Smooth muscle cell (in vitro differentiated cells): ENCODE results near the gene NPL. TPM values are rescaled to one million over a fixed set of nuclear protein-coding genes. Genes with fewer than 3 reads are reported as not detected.

ENCODE experiments used
- DNase-seq: peaks from one replicate; lab custom pipeline; 2025; ENCODE audit not compliant: unreplicated experiment; lab: John Stamatoyannopoulos, UW
- H2AFZ ChIP-seq: fragments of 200-600 bp; sonication (generic); 2 replicates; pipeline ENCODE4 v1.6.0; 2016; ENCODE audit warnings: antibody characterized with exemption, low read depth, mild to moderate bottlenecking
- H3F3A ChIP-seq: fragments of 200-600 bp; sonication (generic); 2 replicates; pipeline ENCODE4 v1.6.0; 2017; ENCODE audit warnings: antibody characterized with exemption, low read depth
- H3K27ac ChIP-seq: fragments of 200-600 bp; sonication (generic); 2 replicates; pipeline ENCODE4 v1.5.1; 2016; ENCODE audit warnings: low read depth, mild to moderate bottlenecking
- H3K27me3 ChIP-seq: fragments of 200-600 bp; sonication (generic); 2 replicates; pipeline ENCODE4 v1.6.1; 2016; ENCODE audit warnings: low read depth, mild to moderate bottlenecking
- H3K36me3 ChIP-seq: fragments of 200-600 bp; sonication (generic); 2 replicates; pipeline ENCODE4 v1.5.1; 2016; ENCODE audit warnings: low read depth
- H3K4me1 ChIP-seq: fragments of 200-600 bp; sonication (generic); 2 replicates; pipeline ENCODE4 v1.5.1; 2016; ENCODE audit warnings: low read depth
- H3K4me2 ChIP-seq: fragments of 200-600 bp; sonication (generic); 2 replicates; pipeline ENCODE4 v1.6.0; 2016; ENCODE audit warnings: mild to moderate bottlenecking
- H3K4me3 ChIP-seq: fragments of 200-600 bp; sonication (generic); 2 replicates; pipeline ENCODE4 v1.5.1; 2016; ENCODE audit warnings: mild to moderate bottlenecking
- H3K79me2 ChIP-seq: fragments of 200-600 bp; sonication (generic); 2 replicates; pipeline ENCODE4 v1.6.0; 2016; ENCODE audit warnings: low read depth, mild to moderate bottlenecking
- H3K9ac ChIP-seq: fragments of 200-600 bp; sonication (generic); 2 replicates; pipeline ENCODE4 v1.6.0; 2016; ENCODE audit warnings: low read depth
- H3K9me3 ChIP-seq: fragments of 200-600 bp; sonication (generic); replicated peaks from 2 replicates; pipeline ENCODE4 v1.5.1; 2016; ENCODE audit warnings: low read depth
- H4K20me1 ChIP-seq: fragments of 200-600 bp; sonication (generic); 2 replicates; pipeline ENCODE4 v1.6.0; 2016; ENCODE audit warnings: low read depth
- CTCF ChIP-seq: fragments of 200-600 bp; sonication (generic); IDR thresholded peaks from 2 replicates; pipeline ENCODE4 v1.5.1; 2017; ENCODE audit warnings: borderline replicate concordance, mild to moderate bottlenecking, antibody characterized with exemption; ENCODE audit not compliant: insufficient read depth, poor library complexity, severe bottlenecking
- WGBS: methylation state at CpG from one replicate; pipeline ENCODE4 v1.1.7; 2016; ENCODE audit warnings: low lambda C conversion rate; 5-methylcytosine and 5-hydroxymethylcytosine counted together
- polyA plus RNA-seq: library from polyadenylated mRNA; unstranded; fragments of >200 nt; fragmentation: Nextera tagmentation; extraction: Ambion mirVana; gene quantifications from 2 replicates; pipeline ENCODE4 v1.2.1, GENCODE V29; 2016
- total RNA-seq: library from RNA; depleted of rRNA; stranded (reverse); fragments of >200 nt; gene quantifications from 2 replicates; pipeline ENCODE4 v1.2.3, GENCODE V29; 2014

Gene NPL
- total and polyA plus RNA-seq, 2 experiments from 2014 or later = 1.3 to 1.4 TPM

GRCh38 chr1:182795563-182796228 is 6.1 kb downstream of the NPL start:
- no peaks in the 10 kb centered on the region for H3K79me2 ChIP-seq
- H3K36me3 ChIP-seq = no peaks in the 10 kb centered on the region
- no peak for TF ChIP-seq CTCF
- no peak overlapping the region for H3K27ac ChIP-seq
- no peaks in the 10 kb centered on the region for H3F3A ChIP-seq
- H4K20me1 ChIP-seq = no peaks in the 10 kb centered on the region
- DNase-seq = no peak
- no peaks in the 10 kb centered on the region for H3K9me3 ChIP-seq
- no peak overlapping the region for H2AFZ ChIP-seq
- no peak overlapping the region for H3K4me2 ChIP-seq
- H3K4me3 ChIP-seq = no peak overlapping the region
- WGBS = 86% methylated on average over 8 of the region's 8 CpGs
- no peaks in the 10 kb centered on the region for H3K4me1 ChIP-seq
- H3K27me3 ChIP-seq = no peaks in the 10 kb centered on the region
- H3K9ac ChIP-seq = no peak overlapping the region

GRCh38 chr1:182802006-182802803 is 12.6 kb downstream of the NPL start:
- no peaks in the 10 kb centered on the region for H3K27me3 ChIP-seq
- no peaks in the 10 kb centered on the region for H3K9me3 ChIP-seq
- no peak overlapping the region for H3K9ac ChIP-seq
- DNase-seq = no peak
- WGBS = 80% methylated on average over 4 of the region's 4 CpGs
- H4K20me1 ChIP-seq = no peaks in the 10 kb centered on the region
- H3K4me1 ChIP-seq = peaks cover 4% of the 10 kb centered on the region
- H3K36me3 ChIP-seq = no peaks in the 10 kb centered on the region
- no peaks in the 10 kb centered on the region for H3K79me2 ChIP-seq
- TF ChIP-seq CTCF = no peak
- no peaks in the 10 kb centered on the region for H3F3A ChIP-seq
- no peak overlapping the region for H3K4me2 ChIP-seq
- no peak overlapping the region for H3K4me3 ChIP-seq
- H2AFZ ChIP-seq = no peak overlapping the region
- no peak overlapping the region for H3K27ac ChIP-seq

DNA sequence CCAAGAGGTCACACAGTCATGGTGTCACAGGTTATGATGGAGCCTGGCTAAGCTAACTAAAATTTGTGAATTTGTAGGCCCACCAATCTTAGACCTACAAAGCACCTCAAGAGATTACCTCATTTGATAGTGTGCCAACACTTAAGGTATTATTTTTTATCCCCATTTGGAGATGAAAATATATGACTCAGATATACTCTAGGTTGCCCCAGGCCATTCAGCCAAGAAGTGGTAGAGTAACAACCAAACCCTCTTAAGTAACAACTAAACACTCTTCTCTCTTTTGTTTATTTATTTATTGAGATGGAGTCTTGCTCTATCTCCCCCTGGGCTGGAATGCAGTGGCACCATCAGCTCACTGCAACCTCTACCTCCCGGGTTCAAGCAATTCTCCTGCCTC is 14.3 kb downstream of the NPL start:
- Histone ChIP-seq H3K4me1 (peaks cover 4% of the 10 kb centered on the region), H3K79me2 (no peaks in the 10 kb centered on the region), H3K9ac (no peak overlapping the region), H3K9me3 (no peaks in the 10 kb centered on the region), H3K4me2 (no peak overlapping the region), H3K36me3 (no peaks in the 10 kb centered on the region), H4K20me1 (no peaks in the 10 kb centered on the region), H3K27ac (no peak overlapping the region), H3K27me3 (no peaks in the 10 kb centered on the region), H2AFZ (no peak overlapping the region), H3K4me3 (no peak overlapping the region), H3F3A (no peaks in the 10 kb centered on the region)
- DNase-seq = no peak
- 76% methylated on average over 1 of the region's 1 CpG for WGBS
- TF ChIP-seq CTCF = no peak
